Nephron (organoid): ENCODE measurements around the gene AP4S1.
A peak's percentile ranks its signal among the peaks of the same experiment; 100 is the strongest.

Experiments used
- H3K27ac Mint-ChIP-seq, 3 experiments: 2 replicates each; pipeline ENCODE4 v1.8.0; 2020; ENCODE audit warnings: mixed read lengths in 3 of 3, mild to moderate bottlenecking in 2 of 3, moderate library complexity in 1 of 3
- H3K27me3 Mint-ChIP-seq: 2 replicates; pipeline ENCODE4 v1.8.0; 2021; ENCODE audit warnings: low read depth, mild to moderate bottlenecking, moderate library complexity, mixed read lengths
- H3K36me3 Mint-ChIP-seq: 2 replicates; pipeline ENCODE4 v1.8.0; 2020; ENCODE audit warnings: low read depth, mixed read lengths
- H3K4me1 Mint-ChIP-seq: 2 replicates; pipeline ENCODE4 v1.8.0; 2020; ENCODE audit warnings: mixed read lengths
- H3K4me3 Mint-ChIP-seq, 3 experiments: 2 replicates each; pipeline ENCODE4 v1.8.0; 2020; ENCODE audit warnings: mild to moderate bottlenecking in 3 of 3, mixed read lengths in 3 of 3, moderate library complexity in 2 of 3
- H3K9me3 Mint-ChIP-seq: 2 replicates; pipeline ENCODE4 v1.8.0; 2020; ENCODE audit warnings: mixed read lengths
- CTCF ChIP-seq, 3 experiments: fragments of 200-600 bp; sonication (generic); IDR thresholded peaks; one replicate each; pipeline ENCODE4 v1.5.0; 2021; ENCODE audit warnings: antibody characterized with exemption in 3 of 3; ENCODE audit not compliant: unreplicated experiment in 3 of 3

AP4S1 gene

GRCh38 chr14:31009836-31010574 is 15.4 kb upstream of the AP4S1 start:
- peaks cover 9% of the 10 kb centered on the region for H3K4me1 Mint-ChIP-seq

GRCh38 chr14:31010935-31011334 is 14.5 kb upstream of the AP4S1 start:
- H3K4me3 Mint-ChIP-seq: no peak overlapping the region
- H3K36me3 Mint-ChIP-seq: peaks cover 26% of the 10 kb centered on the region
- no peaks in the 10 kb centered on the region for H3K9me3 Mint-ChIP-seq
- TF ChIP-seq CTCF (IDR thresholded peaks at IDR 0.05; ENCODE audit: unreplicated experiment in 3 of 3): no peak
- H3K27me3 Mint-ChIP-seq: no peaks in the 10 kb centered on the region
- peaks cover 8% of the 10 kb centered on the region for H3K4me1 Mint-ChIP-seq
- H3K27ac Mint-ChIP-seq: no peak overlapping the region

More at GRCh38 chr14:31009836-31010574, 15.4 kb upstream of the AP4S1 start:
- TF ChIP-seq CTCF (IDR thresholded peaks at IDR 0.05; ENCODE audit: unreplicated experiment in 3 of 3): no peak
- Mint-ChIP-seq H3K27me3 (no peaks in the 10 kb centered on the region), H3K4me3 (no peak overlapping the region), H3K27ac (no peak overlapping the region), H3K36me3 (peaks cover 31% of the 10 kb centered on the region), H3K9me3 (no peaks in the 10 kb centered on the region)

- H3K4me1 Mint-ChIP-seq: peaks cover 11% of the 10 kb centered on the region
- H3K4me3 Mint-ChIP-seq: no peak overlapping the region
- peaks cover 25% of the 10 kb centered on the region for H3K36me3 Mint-ChIP-seq
- H3K9me3 Mint-ChIP-seq: no peaks in the 10 kb centered on the region
- TF ChIP-seq CTCF (IDR thresholded peaks at IDR 0.05; ENCODE audit: unreplicated experiment in 3 of 3): no peak
- H3K27me3 Mint-ChIP-seq: no peaks in the 10 kb centered on the region
- no peak overlapping the region for H3K27ac Mint-ChIP-seq
Measured at GRCh38 chr14:31013841-31014240, 11.6 kb upstream of the AP4S1 start.

- Mint-ChIP-seq H3K27ac (no peak overlapping the region), H3K27me3 (no peaks in the 10 kb centered on the region), H3K4me1 (peaks cover 24% of the 10 kb centered on the region), H3K4me3 (no peak overlapping the region), H3K9me3 (peaks cover 7% of the 10 kb centered on the region), H3K36me3 (peaks cover 32% of the 10 kb centered on the region)
- TF ChIP-seq CTCF (IDR thresholded peaks at IDR 0.05; ENCODE audit: unreplicated experiment in 3 of 3): no peak
Measured at GRCh38 chr14:31018057-31018645, 7.3 kb upstream of the AP4S1 start.

GRCh38 chr14:31020834-31021575 is 4.4 kb upstream of the AP4S1 start:
- H3K4me1 Mint-ChIP-seq: peaks cover 37% of the 10 kb centered on the region
- no peak for TF ChIP-seq CTCF (IDR thresholded peaks at IDR 0.05; ENCODE audit: unreplicated experiment in 3 of 3)
- peaks cover 7% of the 10 kb centered on the region for H3K9me3 Mint-ChIP-seq
- peak overlapping the region in 1 of 3 experiments; percentile 34 for H3K27ac Mint-ChIP-seq
- no peaks in the 10 kb centered on the region for H3K27me3 Mint-ChIP-seq
- H3K36me3 Mint-ChIP-seq: peaks cover 30% of the 10 kb centered on the region
- peak overlapping the region; percentile 25 to 47 (median 34) for H3K4me3 Mint-ChIP-seq
